NT2/D1 (cell line): Measurements from ENCODE around the gene ELOVL6.

Source experiments
- SUZ12 ChIP-seq: IDR thresholded peaks from 2 replicates; pipeline ENCODE4 v1.6.1; 2011; ENCODE audit not compliant: insufficient read length, insufficient read depth; ENCODE audit errors: extremely low read depth
- YY1 ChIP-seq: IDR thresholded peaks from 2 replicates; pipeline ENCODE4 v1.6.1; 2011; ENCODE audit not compliant: insufficient read length, insufficient read depth

GRCh38 chr4:110068248-110068647, 130.2 kb downstream of the ELOVL6 start:
- TF ChIP-seq YY1 (no peak), SUZ12 (no peak)
